Duodenal mucosa (tissue), 2 donors: ENCODE data around the gene SEPTIN5.
"Not testable (repeated sequence)": the region's sequence is repeated elsewhere in the genome, so short reads cannot be mapped to it uniquely, and the experiment has no call there.

ENCODE experiments used
- H3K27ac ChIP-seq: one replicate; pipeline ENCODE4 v1.7.0; 2013; ENCODE audit warnings: low read depth, low read length
- H3K27me3 ChIP-seq, 2 donors: one replicate each; pipeline ENCODE4 v1.7.0; 2013; ENCODE audit warnings: low read length in 2 of 2, control low read depth in 1 of 2; ENCODE audit not compliant: insufficient read depth in 2 of 2, control insufficient read depth in 1 of 2
- H3K36me3 ChIP-seq, 2 donors: one replicate each; pipeline ENCODE4 v1.7.0; 2013; ENCODE audit warnings: low read length in 2 of 2, control low read depth in 1 of 2; ENCODE audit not compliant: insufficient read depth in 2 of 2, control insufficient read depth in 1 of 2
- H3K4me1 ChIP-seq, 2 donors: one replicate each; pipeline ENCODE4 v1.7.0; 2013; ENCODE audit warnings: low read length in 2 of 2, control low read depth in 1 of 2; ENCODE audit not compliant: insufficient read depth in 2 of 2, control insufficient read depth in 1 of 2
- H3K4me3 ChIP-seq, 2 donors: one replicate each; pipeline ENCODE4 v1.7.0; 2013; ENCODE audit warnings: low read length in 2 of 2, low read depth in 1 of 2
- H3K9ac ChIP-seq, 2 donors: one replicate each; pipeline ENCODE4 v1.7.0; 2013; ENCODE audit warnings: low read length in 2 of 2, low read depth in 1 of 2
- H3K9me3 ChIP-seq, 2 donors: one replicate each; pipeline ENCODE4 v1.7.0; 2013; ENCODE audit warnings: low read length in 2 of 2, control low read depth in 1 of 2; ENCODE audit not compliant: control insufficient read depth in 1 of 2

SEPTIN5 gene

GRCh38 chr22:19672054-19672776 is 42.1 kb upstream of the SEPTIN5 start:
- no peak overlapping the region for H3K9ac ChIP-seq

GRCh38 chr22:19673660-19674059 is 40.6 kb upstream of the SEPTIN5 start:
- Histone ChIP-seq H3K4me1 (no peaks in the 10 kb centered on the region), H3K27ac (no peak overlapping the region), H3K9ac (no peak overlapping the region), H3K27me3 (peaks cover 1 to 5% of the 10 kb centered on the region in 2 donors), H3K4me3 (no peak overlapping the region), H3K36me3 (no peaks in the 10 kb centered on the region), H3K9me3 (no peaks in the 10 kb centered on the region)

More at GRCh38 chr22:19672054-19672776, 42.1 kb upstream of the SEPTIN5 start:
- peaks cover 0 to 5% of the 10 kb centered on the region in 2 donors for H3K27me3 ChIP-seq
- no peak overlapping the region for H3K4me3 ChIP-seq
- H3K27ac ChIP-seq = no peak overlapping the region
- no peaks in the 10 kb centered on the region for H3K36me3 ChIP-seq
- no peaks in the 10 kb centered on the region for H3K9me3 ChIP-seq
- H3K4me1 ChIP-seq = no peaks in the 10 kb centered on the region

GRCh38 chr22:19674129-19674928 is 40.0 kb upstream of the SEPTIN5 start:
- Histone ChIP-seq H3K27ac (no peak overlapping the region), H3K27me3 (peaks cover 3 to 5% of the 10 kb centered on the region in 2 donors), H3K4me1 (no peaks in the 10 kb centered on the region), H3K9me3 (no peaks in the 10 kb centered on the region), H3K36me3 (no peaks in the 10 kb centered on the region), H3K9ac (no peak overlapping the region), H3K4me3 (no peak overlapping the region)

- H3K27me3 ChIP-seq = peaks cover 5% of the 10 kb centered on the region in 2 donors
- no peak overlapping the region for H3K27ac ChIP-seq
- H3K9ac ChIP-seq = no peak overlapping the region
- no peak overlapping the region for H3K4me3 ChIP-seq
- H3K4me1 ChIP-seq = no peaks in the 10 kb centered on the region
- no peaks in the 10 kb centered on the region for H3K36me3 ChIP-seq
- H3K9me3 ChIP-seq = no peaks in the 10 kb centered on the region
Measured at GRCh38 chr22:19674929-19675253, 39.4 kb upstream of the SEPTIN5 start.

GRCh38 chr22:19675428-19675827 is 38.9 kb upstream of the SEPTIN5 start:
- Histone ChIP-seq H3K36me3 (no peaks in the 10 kb centered on the region), H3K9ac (no peak overlapping the region), H3K27me3 (peaks cover 5 to 10% of the 10 kb centered on the region in 2 donors), H3K27ac (no peak overlapping the region), H3K4me1 (no peaks in the 10 kb centered on the region), H3K9me3 (no peaks in the 10 kb centered on the region), H3K4me3 (no peak overlapping the region)

GRCh38 chr22:19676437-19676836 is 37.9 kb upstream of the SEPTIN5 start:
- not testable (repeated sequence) for H3K4me3 ChIP-seq, H3K4me1 ChIP-seq, H3K9me3 ChIP-seq, H3K27me3 ChIP-seq, H3K9ac ChIP-seq, H3K36me3 ChIP-seq, H3K27ac ChIP-seq

- H3K27ac ChIP-seq = no peak overlapping the region
- no peaks in the 10 kb centered on the region for H3K4me1 ChIP-seq
- H3K27me3 ChIP-seq = peaks cover 5 to 10% of the 10 kb centered on the region in 2 donors
- H3K9ac ChIP-seq = no peak overlapping the region
- no peak overlapping the region for H3K4me3 ChIP-seq
- H3K9me3 ChIP-seq = no peaks in the 10 kb centered on the region
- H3K36me3 ChIP-seq = no peaks in the 10 kb centered on the region
Measured at GRCh38 chr22:19678949-19679521, 35.3 kb upstream of the SEPTIN5 start.

GRCh38 chr22:19679522-19680101 is 34.7 kb upstream of the SEPTIN5 start:
- no peaks in the 10 kb centered on the region for H3K4me1 ChIP-seq
- H3K27ac ChIP-seq = no peak overlapping the region
- H3K9ac ChIP-seq = no peak overlapping the region
- no peaks in the 10 kb centered on the region for H3K9me3 ChIP-seq
- H3K4me3 ChIP-seq = no peak overlapping the region
- no peaks in the 10 kb centered on the region for H3K36me3 ChIP-seq
- peaks cover 0 to 10% of the 10 kb centered on the region in 2 donors for H3K27me3 ChIP-seq

- no peak overlapping the region for H3K4me3 ChIP-seq
- peaks cover 0 to 10% of the 10 kb centered on the region in 2 donors for H3K27me3 ChIP-seq
- no peaks in the 10 kb centered on the region for H3K9me3 ChIP-seq
- no peak overlapping the region for H3K27ac ChIP-seq
- H3K4me1 ChIP-seq = no peaks in the 10 kb centered on the region
- H3K36me3 ChIP-seq = no peaks in the 10 kb centered on the region
- no peak overlapping the region for H3K9ac ChIP-seq
Measured at GRCh38 chr22:19680287-19680881, 33.9 kb upstream of the SEPTIN5 start.
